H1 (cell line): Measurements from ENCODE around the gene MDFIC. TPM values are rescaled to one million over a fixed set of nuclear protein-coding genes. Genes with fewer than 3 reads are reported as not detected.

Experiments used
- CTCF ChIA-PET: fragments of 300-600 bp; sonication (Branson Sonifier 250); formaldehyde crosslinking; loops from one replicate; lab custom pipeline; 2021; ENCODE audit not compliant: partially characterized antibody; lab: Charles Lee
- POLR2A ChIA-PET: fragments of 300-600 bp; sonication (Branson Sonifier 250); formaldehyde crosslinking; loops from one replicate; lab custom pipeline; 2021; ENCODE audit warnings: inconsistent platforms; ENCODE audit not compliant: partially characterized antibody; lab: Charles Lee
- DNase-seq, 2 experiments: peaks; one replicate each; pipeline versions ENCODE4 v3.0.0 to v3.0.0-alpha.2; 2010 to 2022; ENCODE audit warnings: low spot score in 2 of 2, low read depth in 1 of 2, mixed read lengths in 1 of 2
- FAIRE-seq: peaks from 2 replicates; lab custom pipeline; 2011; peaks lifted over from hg19 to GRCh38; lab: Jason Lieb, UNC
- H2AFZ ChIP-seq: 2 replicates; pipeline ENCODE4 v1.8.1; 2012; ENCODE audit warnings: low read length, inconsistent platforms
- H2AK5ac ChIP-seq: 2 replicates; pipeline ENCODE4 v1.6.1; 2013; ENCODE audit warnings: low read depth, low read length
- H2BK120ac ChIP-seq: replicated peaks from 2 replicates; pipeline ENCODE3; 2013; ENCODE audit warnings: low read depth, low read length, inconsistent platforms
- H2BK12ac ChIP-seq: 2 replicates; pipeline ENCODE4 v1.6.1; 2013; ENCODE audit warnings: low read depth, low read length
- H2BK15ac ChIP-seq: 2 replicates; pipeline ENCODE4 v1.6.1; 2013; ENCODE audit warnings: low read length
- H2BK20ac ChIP-seq: 2 replicates; pipeline ENCODE4 v1.6.1; 2013; ENCODE audit warnings: low read length
- H2BK5ac ChIP-seq: 2 replicates; pipeline ENCODE4 v1.6.1; 2013; ENCODE audit warnings: low read depth, low read length
- H3K14ac ChIP-seq: 2 replicates; pipeline ENCODE4 v1.6.1; 2013; ENCODE audit warnings: inconsistent platforms; ENCODE audit not compliant: insufficient read length
- H3K18ac ChIP-seq: 2 replicates; pipeline ENCODE4 v1.6.1; 2013; ENCODE audit warnings: low read length; ENCODE audit errors: extremely low read depth
- H3K23ac ChIP-seq: 2 replicates; pipeline ENCODE4 v1.6.1; 2013; ENCODE audit warnings: inconsistent platforms; ENCODE audit not compliant: insufficient read length
- H3K23me2 ChIP-seq: 2 replicates; pipeline ENCODE4 v1.6.1; 2013; ENCODE audit warnings: low read depth, low read length
- H3K27ac ChIP-seq: 2 replicates; pipeline ENCODE4 v1.6.1; 2011; ENCODE audit warnings: low read depth, low read length, inconsistent platforms
- H3K27me3 ChIP-seq, 4 experiments: replicated peaks in 1 of 4; 1 replicate in 1 of 4; 2 replicates in 3 of 4; pipeline versions ENCODE4 v1.6.1 to v1.8.1; 2011 to 2013; ENCODE audit warnings: low read length in 3 of 4, mild to moderate bottlenecking in 3 of 4, inconsistent platforms in 2 of 4, mixed read lengths in 2 of 4, moderate library complexity in 1 of 4; ENCODE audit not compliant: control insufficient read depth in 3 of 4, insufficient read depth in 3 of 4; ENCODE audit errors: extremely low read depth in 1 of 4
- H3K36me3 ChIP-seq, 4 experiments: 2 replicates each; pipeline versions ENCODE4 v1.6.1 to v1.8.1; 2011 to 2013; ENCODE audit warnings: mild to moderate bottlenecking in 4 of 4, low read length in 3 of 4, moderate library complexity in 2 of 4, control low read depth in 1 of 4, inconsistent platforms in 1 of 4; ENCODE audit not compliant: insufficient read depth in 4 of 4, control insufficient read depth in 2 of 4
- H3K4ac ChIP-seq: replicated peaks from 2 replicates; pipeline ENCODE3; 2013; ENCODE audit warnings: low read length, low read depth, mixed read lengths, inconsistent platforms; ENCODE audit not compliant: insufficient read length
- H3K4me1 ChIP-seq, 4 experiments: replicated peaks in 1 of 4; 1 replicate in 1 of 4; 2 replicates in 3 of 4; pipeline versions ENCODE4 v1.6.1 to v1.8.1; 2011 to 2013; ENCODE audit warnings: low read length in 3 of 4, inconsistent platforms in 2 of 4, mixed read lengths in 1 of 4; ENCODE audit not compliant: insufficient read depth in 4 of 4, control insufficient read depth in 3 of 4
- H3K4me2 ChIP-seq, 2 experiments: 2 replicates each; pipeline versions ENCODE4 v1.6.1 to v1.8.1; 2011 to 2013; ENCODE audit warnings: low read depth in 2 of 2, low read length in 2 of 2, control low read depth in 1 of 2, inconsistent platforms in 1 of 2, mild to moderate bottlenecking in 1 of 2; ENCODE audit not compliant: insufficient read depth in 1 of 2
- H3K4me3 ChIP-seq, 4 experiments: fragments of 200-600, 300-600 bp in 1 of 4; sonication (generic), shearing (Covaris generic), sonication (Bioruptor Twin) in 1 of 4; 2 replicates each; pipeline versions ENCODE4 v1.5.1 to v1.8.1; 2011 to 2016; ENCODE audit warnings: low read length in 4 of 4, low read depth in 3 of 4, control low read depth in 2 of 4, inconsistent platforms in 2 of 4, mild to moderate bottlenecking in 2 of 4, mixed read lengths in 1 of 4, moderate library complexity in 1 of 4; ENCODE audit not compliant: insufficient read depth in 2 of 4; ENCODE audit errors: extremely low read depth in 1 of 4
- H3K56ac ChIP-seq: replicated peaks from 2 replicates; pipeline ENCODE3; 2013; ENCODE audit warnings: low read depth, mild to moderate bottlenecking, mixed read lengths, low read length, inconsistent platforms; ENCODE audit not compliant: insufficient read length
- H3K79me1 ChIP-seq: 2 replicates; pipeline ENCODE4 v1.6.1; 2013; ENCODE audit warnings: low read depth, low read length, control low read depth
- H3K79me2 ChIP-seq, 2 experiments: 2 replicates each; pipeline versions ENCODE4 v1.6.1 to v1.8.1; 2012 to 2013; ENCODE audit warnings: low read length in 2 of 2, mild to moderate bottlenecking in 2 of 2, inconsistent platforms in 1 of 2; ENCODE audit not compliant: insufficient read depth in 2 of 2, control insufficient read depth in 1 of 2
- H3K9ac ChIP-seq, 4 experiments: replicated peaks in 1 of 4; 1 replicate in 1 of 4; 2 replicates in 3 of 4; pipeline versions ENCODE4 v1.6.1 to v1.8.1; 2011 to 2013; ENCODE audit warnings: low read depth in 3 of 4, low read length in 3 of 4, control low read depth in 2 of 4, mild to moderate bottlenecking in 2 of 4, moderate library complexity in 2 of 4, inconsistent platforms in 1 of 4; ENCODE audit errors: extremely low read depth in 1 of 4
- H3K9me3 ChIP-seq, 2 experiments: 2 replicates each; pipeline versions ENCODE4 v1.6.1 to v1.8.1; 2012 to 2013; ENCODE audit warnings: mild to moderate bottlenecking in 2 of 2, moderate library complexity in 2 of 2, control low read depth in 1 of 2, inconsistent platforms in 1 of 2, low read depth in 1 of 2, low read length in 1 of 2, mixed read lengths in 1 of 2; ENCODE audit not compliant: insufficient read depth in 2 of 2
- H4K20me1 ChIP-seq, 2 experiments: replicated peaks in 1 of 2; 2 replicates each; pipeline versions ENCODE3 to v1.8.1; 2011 to 2013; ENCODE audit warnings: inconsistent platforms in 2 of 2, low read length in 2 of 2, mild to moderate bottlenecking in 1 of 2; ENCODE audit not compliant: insufficient read depth in 2 of 2, control insufficient read depth in 1 of 2
- H4K5ac ChIP-seq: 2 replicates; pipeline ENCODE4 v1.6.1; 2013; ENCODE audit warnings: low read length, low read depth, mixed read lengths, inconsistent platforms; ENCODE audit not compliant: insufficient read length
- H4K8ac ChIP-seq: 2 replicates; pipeline ENCODE4 v1.8.0; 2013; ENCODE audit warnings: mild to moderate bottlenecking, moderate library complexity, low read length, inconsistent platforms; ENCODE audit not compliant: insufficient read depth; ENCODE audit errors: extremely low read depth
- H4K91ac ChIP-seq: replicated peaks from 2 replicates; pipeline ENCODE3; 2013; ENCODE audit warnings: low read length, mixed read lengths, inconsistent platforms; ENCODE audit not compliant: insufficient read length
- ASH2L ChIP-seq: fragments of 200-600, 300-600 bp; sonication (generic); IDR thresholded peaks from one replicate; pipeline ENCODE4 v1.7.1; 2017; ENCODE audit warnings: low read length
- POLR2A ChIP-seq, 2 experiments: IDR thresholded peaks; 1 replicate in 1 of 2; 2 replicates in 1 of 2; pipeline ENCODE4 v1.6.1; 2011; ENCODE audit warnings: low read depth in 2 of 2, low read length in 2 of 2, mild to moderate bottlenecking in 2 of 2; ENCODE audit errors: control extremely low read depth in 1 of 2
- RBBP5 ChIP-seq: IDR thresholded peaks from 2 replicates; pipeline ENCODE4 v1.7.1; 2012; ENCODE audit warnings: low read depth, mild to moderate bottlenecking, inconsistent platforms, low read length, moderate library complexity, borderline replicate concordance
- SRF ChIP-seq: IDR thresholded peaks from 2 replicates; pipeline ENCODE4 v1.6.1; 2011; ENCODE audit warnings: mild to moderate bottlenecking, low read depth, low read length, moderate library complexity
- WGBS, 2 experiments: shearing (Covaris generic) in 1 of 2; methylation state at CpG; one replicate each; pipeline versions ENCODE4 v1.1.6 to v1.1.7; 2013 to 2015; ENCODE audit warnings: low lambda C conversion rate in 2 of 2, mixed read lengths in 2 of 2, inconsistent platforms in 1 of 2, low coverage in 1 of 2, missing lambda C conversion rate in 1 of 2; ENCODE audit not compliant: insufficient replicate concordance in 2 of 2, insufficient coverage in 1 of 2, insufficient read length in 1 of 2; ENCODE audit errors: extremely low coverage in 1 of 2, missing lambda C conversion rate in 1 of 2; 5-methylcytosine and 5-hydroxymethylcytosine counted together
- polyA plus RNA-seq, 7 experiments: library from polyadenylated mRNA; depleted of rRNA in 3 of 7; stranded (reverse) in 5 of 7; unstranded in 2 of 7; fragments of >200 nt in 5 of 7; fragments of 200-250 nt in 2 of 7; gene quantifications; 1 replicate in 5 of 7; 2 replicates in 1 of 7; 4 replicates in 1 of 7; pipeline versions ENCODE4 v1.2.1 to v1.2.3, GENCODE V29; 2011 to 2013; ENCODE audit warnings: missing spikeins in 2 of 7, mixed read lengths in 2 of 7
- total RNA-seq: library from RNA; stranded (reverse); fragmentation: NEBNext Ultra II Directional; extraction: Animal tissue kit (Norgen Biotek cat#: 25700); gene quantifications from 2 replicates; pipeline ENCODE4 v1.2.1, GENCODE V29; 2021
- TF ChIP-seq, protein P1 (sequence below): IDR thresholded peaks from 2 replicates; pipeline ENCODE4 v1.6.1; 2012; ENCODE audit warnings: inconsistent platforms

The MDFIC gene
- total and polyA plus RNA-seq, 2 of the 8 experiments (the other 6 are each of a cell fraction or from before 2014, with no cell fraction given) = 2.3 to 11.4 TPM

DNA sequence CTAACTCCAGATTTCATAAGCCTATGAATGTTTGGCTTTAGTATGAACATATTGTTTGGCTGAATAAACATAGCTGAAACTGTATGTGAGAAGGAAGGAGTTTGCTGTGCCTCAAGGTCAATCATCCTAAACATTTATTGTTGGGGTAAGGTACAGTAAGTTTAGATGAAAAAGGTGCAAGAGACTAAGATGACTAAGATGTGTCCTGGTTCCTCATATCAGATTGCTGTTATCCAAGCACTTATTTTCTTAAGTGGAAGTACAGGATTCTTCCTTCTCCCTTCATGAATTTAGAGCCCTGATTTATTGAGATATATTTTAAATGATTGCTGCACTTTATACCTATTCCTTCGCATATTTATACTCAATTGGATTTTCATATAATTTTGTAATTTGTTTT, 12.2 kb downstream of the MDFIC start:
- CTCF ChIA-PET = no interaction called here
- no peaks in the 10 kb centered on the region for H3K9me3 ChIP-seq
- no peaks in the 10 kb centered on the region; a peak in 1 of 4 replicates for H3K79me2 ChIP-seq
- H3K56ac ChIP-seq = no peak overlapping the region
- no peaks in the 10 kb centered on the region for H3K23me2 ChIP-seq
- H2BK15ac ChIP-seq = no peak overlapping the region
- H2AFZ ChIP-seq = no peak overlapping the region
- no peaks in the 10 kb centered on the region; a peak in 1 of 8 replicates for H3K36me3 ChIP-seq
- no peaks in the 10 kb centered on the region for H4K20me1 ChIP-seq
- POLR2A ChIA-PET = no interaction called here
- H3K27ac ChIP-seq = no peak overlapping the region
- no peak overlapping the region for H2BK5ac ChIP-seq
- H3K4me1 ChIP-seq = peaks cover 0 to 4% (median 0%) of the 10 kb centered on the region in 4 experiments; a peak in 1 of 7 replicates
- H2BK20ac ChIP-seq = no peak overlapping the region
- H4K8ac ChIP-seq = no peak overlapping the region
- H4K91ac ChIP-seq = no peak overlapping the region
- H2AK5ac ChIP-seq = no peak overlapping the region
- FAIRE-seq = no peak
- H3K14ac ChIP-seq = no peak overlapping the region
- no peak overlapping the region for H3K4me3 ChIP-seq
- no peak overlapping the region for H3K4ac ChIP-seq
- WGBS, 2 experiments = 93% methylated on average over 1 of the region's 1 CpG; no CpG with 5 or more reads in 1 of the 2 experiments
- H3K9ac ChIP-seq = no peak overlapping the region
- H3K27me3 ChIP-seq = no peaks in the 10 kb centered on the region
- H3K4me2 ChIP-seq = no peak overlapping the region
- H4K5ac ChIP-seq = no peak overlapping the region
- no peak overlapping the region for H3K23ac ChIP-seq
- no peaks in the 10 kb centered on the region for H3K79me1 ChIP-seq
- no peak overlapping the region for H3K18ac ChIP-seq
- no peak for DNase-seq
- H2BK12ac ChIP-seq = no peak overlapping the region
- no peak overlapping the region for H2BK120ac ChIP-seq
- TF ChIP-seq, protein P1, sequence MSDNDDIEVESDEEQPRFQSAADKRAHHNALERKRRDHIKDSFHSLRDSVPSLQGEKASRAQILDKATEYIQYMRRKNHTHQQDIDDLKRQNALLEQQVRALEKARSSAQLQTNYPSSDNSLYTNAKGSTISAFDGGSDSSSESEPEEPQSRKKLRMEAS = no peak
- TF ChIP-seq ASH2L (no peak), SRF (no peak), RBBP5 (no peak), POLR2A (IDR thresholded peaks at IDR 0.05; ENCODE audit: control extremely low read depth in 1 of 2, low read depth in 2 of 2, low read length in 2 of 2) (no peak)
- TF ChIP-seq, all 59 proteins: peak for 0
